GM13977 (cell line): ENCODE data around the gene SH3BP4.

ENCODE experiments used
- DNase-seq: peaks from one replicate; pipeline ENCODE4 v3.0.0; 2012; ENCODE audit warnings: low spot score
- CTCF ChIP-seq: IDR thresholded peaks from 2 replicates; pipeline ENCODE4 v1.5.1; 2012; ENCODE audit warnings: mild to moderate bottlenecking, control low read depth; ENCODE audit not compliant: insufficient read depth; ENCODE audit errors: extremely low read depth, missing control alignments
- in situ Hi-C: fragments of 300-500 bp; cut with MboI; formaldehyde crosslinking; loops from one replicate; pipeline ENCODE4 v1.12.0; 2022; ENCODE audit warnings: low sequenced_read_pairs, low pct_unique_long_range_greater_than_20kb, mixed read lengths, inconsistent platforms; ENCODE audit not compliant: unreplicated experiment

The SH3BP4 gene

GRCh38 chr2:234974501-234975385 is 22.9 kb downstream of the SH3BP4 start:
- no peak for DNase-seq
- in situ Hi-C loops, result no loop called here
- TF ChIP-seq CTCF, result no peak

- no peak for TF ChIP-seq CTCF
- in situ Hi-C loops, result no loop called here
- no peak for DNase-seq
Observed at GRCh38 chr2:234975611-234976010, 23.8 kb downstream of the SH3BP4 start.

- in situ Hi-C loops, result no loop called here
- TF ChIP-seq CTCF, result no peak
- no peak for DNase-seq
Observed at GRCh38 chr2:234976479-234977227, 24.8 kb downstream of the SH3BP4 start.

GRCh38 chr2:234977228-234977679 is 25.4 kb downstream of the SH3BP4 start:
- DNase-seq, result no peak
- TF ChIP-seq CTCF, result no peak
- in situ Hi-C loops, result no loop called here

- no peak for DNase-seq
- TF ChIP-seq CTCF, result no peak
- in situ Hi-C loops, result no loop called here
Observed at GRCh38 chr2:234978466-234979203, 26.8 kb downstream of the SH3BP4 start.

- no peak for TF ChIP-seq CTCF
- no peak for DNase-seq
Observed at GRCh38 chr2:234979204-234980167, 27.7 kb downstream of the SH3BP4 start.

More at GRCh38 chr2:234979204-234980167, 27.7 kb downstream of the SH3BP4 start:
- in situ Hi-C loops, result no loop called here
